WERI-Rb-1 (cell line): ENCODE data around the gene GLOD4.
"Not testable (repeated sequence)": the region's sequence is repeated elsewhere in the genome, so short reads cannot be mapped to it uniquely, and the experiment has no call there.

ENCODE experiments used
- DNase-seq: peaks from one replicate; pipeline ENCODE4 v3.0.0-alpha.2; 2020
- H3K27ac ChIP-seq: fragments of 250-450 bp; sonication (Bioruptor Pico); 2 replicates; pipeline ENCODE4 v1.5.1; 2020; ENCODE audit warnings: mild to moderate bottlenecking, moderate library complexity
- H3K27me3 ChIP-seq: fragments of 250-450 bp; sonication (Bioruptor Pico); 2 replicates; pipeline ENCODE4 v1.5.1; 2021; ENCODE audit warnings: mild to moderate bottlenecking, low read depth, moderate library complexity; ENCODE audit not compliant: insufficient read depth, severe bottlenecking
- H3K36me3 ChIP-seq: fragments of 250-450 bp; sonication (Bioruptor Pico); 2 replicates; pipeline ENCODE4 v1.5.1; 2020; ENCODE audit warnings: mild to moderate bottlenecking, moderate library complexity
- H3K4me3 ChIP-seq: 2 replicates; pipeline ENCODE4 v1.5.1; 2011; ENCODE audit warnings: low read depth, mild to moderate bottlenecking, control low read depth, low read length
- H3K9me3 ChIP-seq: fragments of 250-450 bp; sonication (Bioruptor Pico); 2 replicates; pipeline ENCODE4 v1.5.1; 2021; ENCODE audit warnings: mild to moderate bottlenecking, moderate library complexity; ENCODE audit not compliant: severe bottlenecking
- CTCF ChIP-seq: IDR thresholded peaks from 2 replicates; pipeline ENCODE4 v1.5.1; 2011; ENCODE audit warnings: low read depth, mild to moderate bottlenecking, control low read depth, inconsistent platforms, low read length

GLOD4 gene

GRCh38 chr17:788551-788950 lies 6.5 kb upstream of the GLOD4 start:
- no peak overlapping the region for H3K4me3 ChIP-seq
- no peak overlapping the region for H3K27ac ChIP-seq
- H3K36me3 ChIP-seq: peaks cover 57% of the 10 kb centered on the region
- H3K27me3 ChIP-seq: no peaks in the 10 kb centered on the region
- no peaks in the 10 kb centered on the region for H3K9me3 ChIP-seq
- no peak for TF ChIP-seq CTCF
- DNase-seq: peak; percentile 0

GRCh38 chr17:787641-788221 lies 5.7 kb upstream of the GLOD4 start:
- Histone ChIP-seq H3K9me3 (no peaks in the 10 kb centered on the region), H3K4me3 (no peak overlapping the region), H3K27ac (no peak overlapping the region), H3K36me3 (peaks cover 53% of the 10 kb centered on the region), H3K27me3 (no peaks in the 10 kb centered on the region)
- DNase-seq: no peak
- no peak for TF ChIP-seq CTCF

- not testable (repeated sequence) for H3K27ac ChIP-seq, H3K9me3 ChIP-seq, DNase-seq, H3K4me3 ChIP-seq, H3K27me3 ChIP-seq
- H3K36me3 ChIP-seq: peaks cover 47% of the 10 kb centered on the region
Measured at GRCh38 chr17:785901-786300, 3.8 kb upstream of the GLOD4 start.

- TF ChIP-seq CTCF: no peak
- Histone ChIP-seq H3K27me3 (no peaks in the 10 kb centered on the region), H3K4me3 (no peak overlapping the region), H3K27ac (no peak overlapping the region), H3K9me3 (no peaks in the 10 kb centered on the region), H3K36me3 (peaks cover 36% of the 10 kb centered on the region)
- no peak for DNase-seq
Measured at GRCh38 chr17:784143-784542, 2.1 kb upstream of the GLOD4 start.

GRCh38 chr17:778096-778495 lies 4.0 kb downstream of the GLOD4 start:
- no peak for TF ChIP-seq CTCF
- Histone ChIP-seq H3K4me3 (no peak overlapping the region), H3K27me3 (no peaks in the 10 kb centered on the region), H3K9me3 (no peaks in the 10 kb centered on the region), H3K36me3 (peaks cover 64% of the 10 kb centered on the region), H3K27ac (no peak overlapping the region)
- DNase-seq: no peak

DNA sequence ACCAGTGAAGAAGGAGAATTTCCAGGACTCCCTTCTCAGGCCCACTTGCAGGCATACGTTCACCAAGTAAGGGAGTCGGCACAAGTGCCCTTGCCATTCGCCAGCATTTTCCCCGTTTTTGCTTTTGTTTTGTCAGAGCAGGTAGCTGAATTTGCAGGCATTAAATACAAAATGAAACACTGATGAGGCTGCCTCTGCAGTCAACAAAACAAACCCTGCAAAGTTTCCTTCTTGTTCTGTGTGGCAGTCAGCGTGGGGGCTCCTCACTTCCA lies 7.8 kb downstream of the GLOD4 start:
- no peak for TF ChIP-seq CTCF
- Histone ChIP-seq H3K27me3 (no peaks in the 10 kb centered on the region), H3K27ac (no peak overlapping the region), H3K9me3 (no peaks in the 10 kb centered on the region), H3K4me3 (no peak overlapping the region), H3K36me3 (peaks cover 85% of the 10 kb centered on the region)
- no peak for DNase-seq
